Heart right ventricle (tissue), 16 donors: ENCODE measurements around the gene HLA-DRA. TPM values are rescaled to one million over a fixed set of nuclear protein-coding genes. Genes with fewer than 3 reads are reported as not detected.

Experiments used
- ATAC-seq, 8 donors: fragments of 200-7000 bp; cut with Tn5 transposase; one replicate each; pipeline ENCODE4 v1.9.1; 2020; ENCODE audit warnings: mild to moderate bottlenecking in 8 of 8, moderate library complexity in 8 of 8, moderate number of reproducible peaks in 1 of 8
- DNase-seq, 2 donors: peaks; one replicate each; pipeline ENCODE4 v3.0.0-alpha.2; 2020
- H3K27ac ChIP-seq, 10 donors: fragments of 200-600 bp; sonication (generic) in 2 of 10; one replicate each; pipeline versions ENCODE4 v1.5.0 to v1.8.0; 2020 to 2022; ENCODE audit warnings: mild to moderate bottlenecking in 3 of 10
- H3K27me3 ChIP-seq, 7 donors: fragments of 200-600 bp; one replicate each; pipeline ENCODE4 v1.8.0; 2021 to 2022; ENCODE audit warnings: mild to moderate bottlenecking in 2 of 7
- H3K36me3 ChIP-seq, 9 donors: fragments of 200-600 bp; sonication (generic) in 1 of 9; one replicate each; pipeline versions ENCODE4 v1.5.0 to v1.8.0; 2020 to 2022; ENCODE audit warnings: mild to moderate bottlenecking in 2 of 9
- H3K4me1 ChIP-seq, 9 donors: fragments of 200-600 bp; sonication (generic) in 1 of 9; one replicate each; pipeline versions ENCODE4 v1.5.0 to v1.8.0; 2020 to 2022; ENCODE audit warnings: mild to moderate bottlenecking in 4 of 9
- H3K4me3 ChIP-seq, 10 donors: fragments of 200-600 bp; sonication (generic) in 2 of 10; one replicate each; pipeline versions ENCODE4 v1.5.0 to v1.8.0; 2020 to 2022; ENCODE audit warnings: mild to moderate bottlenecking in 7 of 10, moderate library complexity in 2 of 10
- H3K9me3 ChIP-seq, 11 donors: fragments of 200-600 bp in 10 of 11; sonication (generic) in 2 of 11; one replicate each; pipeline versions ENCODE4 v1.5.0 to v1.8.0; 2013 to 2022; ENCODE audit warnings: mild to moderate bottlenecking in 2 of 11, control low read depth in 1 of 11, moderate library complexity in 1 of 11
- WGBS, 2 donors: extraction: QIAGEN DNeasy Blood & Tissue Kit; methylation state at CpG; one replicate each; pipeline ENCODE4 v1.1.7; 2013; ENCODE audit warnings: inconsistent platforms in 1 of 2; 5-methylcytosine and 5-hydroxymethylcytosine counted together
- intact Hi-C, 10 donors: fragments of 100-400 bp; cut with DNase I; formaldehyde crosslinking; loops; one replicate each; pipeline versions ENCODE4 v1.11.1 to v1.14.2; 2022
- polyA plus RNA-seq, 2 donors: library from polyadenylated mRNA; stranded (reverse); fragments of 200-250 nt; gene quantifications; one replicate each; pipeline ENCODE4 v1.2.3, GENCODE V29; 2013
- total RNA-seq, 10 donors: library from RNA; stranded (reverse); fragmentation: NEBNext Ultra II Directional in 3 of 10; extraction: Animal tissue kit (Norgen Biotek cat#: 25700) in 3 of 10; gene quantifications; one replicate each; pipeline versions ENCODE4 v1.2.1 to v1.2.4, GENCODE V29; 2021 to 2023
- TF ChIP-seq, protein P1 (sequence below), 9 donors: fragments of 200-600 bp; sonication (generic) in 2 of 9; IDR thresholded peaks; one replicate each; pipeline versions ENCODE4 v1.5.0 to v1.8.0; 2021 to 2022; ENCODE audit warnings: antibody characterized with exemption in 9 of 9, mild to moderate bottlenecking in 5 of 9, moderate library complexity in 1 of 9
- donor health status: Arrhythmogenic right ventricular cardiomyopathy.
- donor health status: ischemic (EF 13 %, LVEDD 7.1; RV severe dilation, severe dysfunction).
- donor health status: healthy with polysubstance abuse.
- donor health status: DM: no; HTN: yes; CAD: no.
- donor health status: DM: no; HTN: no; CAD: no.
- donor health status: ischemic (EF 25% LVEDD 6.9; RV normal size, moderate dysfunction).
- donor health status: ischemic (EF 25% LVEDD 5.7; RV mildly dilated, moderate dysfunction).
- donor health status: healthy.
- donor health status: DM: yes; HTN: yes; CAD: no.
- donor health status: Ischemic cardiomyopathy.
- donor health status: ischemic (EF 35%, LVEDD 5.7; RV mildly dilated, moderate dysfunction).
- donor health status: nonischemic (EF 11% LVEDD 7.7; RV severe dilation, severe dysfunction).
- donor health status: DM: yes; HTN: yes; CAD: no.
- donor health status: PGD.
- donor health status: ischemic (EF 29% LVEDD 5.4; RV normal size, mild dysfunction).
- donor health status: nonischemic (EF 23%, LVEDD 6.1; RV moderate dilation, normal function).

Gene HLA-DRA
- total and polyA plus RNA-seq, 12 donors, result 32.0 to 846 (median 92.0) TPM

- no peak overlapping the region for H3K27ac ChIP-seq
- H3K27me3 ChIP-seq, result peaks cover 0 to 5% (median 0%) of the 10 kb centered on the region in 7 donors
- TF ChIP-seq, protein P1, sequence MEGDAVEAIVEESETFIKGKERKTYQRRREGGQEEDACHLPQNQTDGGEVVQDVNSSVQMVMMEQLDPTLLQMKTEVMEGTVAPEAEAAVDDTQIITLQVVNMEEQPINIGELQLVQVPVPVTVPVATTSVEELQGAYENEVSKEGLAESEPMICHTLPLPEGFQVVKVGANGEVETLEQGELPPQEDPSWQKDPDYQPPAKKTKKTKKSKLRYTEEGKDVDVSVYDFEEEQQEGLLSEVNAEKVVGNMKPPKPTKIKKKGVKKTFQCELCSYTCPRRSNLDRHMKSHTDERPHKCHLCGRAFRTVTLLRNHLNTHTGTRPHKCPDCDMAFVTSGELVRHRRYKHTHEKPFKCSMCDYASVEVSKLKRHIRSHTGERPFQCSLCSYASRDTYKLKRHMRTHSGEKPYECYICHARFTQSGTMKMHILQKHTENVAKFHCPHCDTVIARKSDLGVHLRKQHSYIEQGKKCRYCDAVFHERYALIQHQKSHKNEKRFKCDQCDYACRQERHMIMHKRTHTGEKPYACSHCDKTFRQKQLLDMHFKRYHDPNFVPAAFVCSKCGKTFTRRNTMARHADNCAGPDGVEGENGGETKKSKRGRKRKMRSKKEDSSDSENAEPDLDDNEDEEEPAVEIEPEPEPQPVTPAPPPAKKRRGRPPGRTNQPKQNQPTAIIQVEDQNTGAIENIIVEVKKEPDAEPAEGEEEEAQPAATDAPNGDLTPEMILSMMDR (IDR thresholded peaks at IDR 0.05), result no peak
- no peaks in the 10 kb centered on the region for H3K36me3 ChIP-seq
- no peak for ATAC-seq
- no peak for DNase-seq
- peaks cover 0 to 19% (median 3%) of the 10 kb centered on the region in 9 donors for H3K4me1 ChIP-seq
- H3K9me3 ChIP-seq, result no peaks in the 10 kb centered on the region
- intact Hi-C loops, result loop anchor here in 2 of 10 donors (10.0 kb wide), 2 partner anchors 141 to 151 kb away; no protein-coding TSS in a partner anchor
- H3K4me3 ChIP-seq, result no peak overlapping the region
- 92 to 95% methylated on average over 10 of the region's 10 CpGs for WGBS, 2 donors
Observed at GRCh38 chr6:32396028-32396427, 43.7 kb upstream of the HLA-DRA start.

DNA sequence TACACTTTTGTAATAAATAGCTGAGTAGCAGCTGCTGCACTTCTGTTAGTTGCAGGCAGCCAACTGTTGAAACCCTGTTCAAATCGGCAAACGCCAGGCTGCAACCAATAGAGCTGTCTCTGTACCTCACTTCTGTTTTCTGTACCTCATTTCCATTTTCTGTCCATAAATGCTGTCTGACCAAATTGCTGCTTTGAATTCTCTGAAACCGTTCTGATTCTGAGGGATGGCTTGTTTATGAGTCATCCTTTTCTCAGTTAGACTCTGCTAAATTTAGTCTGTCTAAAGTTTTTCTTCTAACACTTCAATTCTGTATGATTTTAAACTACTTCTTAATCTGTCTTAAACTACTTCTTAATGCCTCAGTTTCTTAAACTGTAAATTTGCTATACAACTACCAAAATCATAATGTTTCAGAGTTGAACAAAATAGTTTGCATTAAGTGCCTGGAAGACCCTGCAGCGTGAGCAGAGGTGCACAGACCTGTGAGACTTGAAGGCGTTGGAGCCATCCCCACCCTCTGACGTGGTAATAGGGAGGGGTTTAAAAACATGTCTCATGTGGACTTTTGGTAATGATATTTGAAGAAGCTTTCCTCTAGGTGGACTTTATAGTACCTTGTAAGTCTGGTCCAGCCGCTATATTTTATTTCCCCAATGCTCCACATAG lies 42.3 kb upstream of the HLA-DRA start:
- no peaks in the 10 kb centered on the region for H3K36me3 ChIP-seq
- H3K27me3 ChIP-seq, result peaks cover 0 to 5% (median 0%) of the 10 kb centered on the region in 7 donors
- TF ChIP-seq, protein P1 (IDR thresholded peaks at IDR 0.05), result no peak
- DNase-seq, result no peak
- 74 to 80% methylated on average over 7 of the region's 7 CpGs for WGBS, 2 donors
- H3K4me1 ChIP-seq, result peaks cover 0 to 19% (median 3%) of the 10 kb centered on the region in 9 donors
- H3K9me3 ChIP-seq, result no peaks in the 10 kb centered on the region
- H3K4me3 ChIP-seq, result no peak overlapping the region
- ATAC-seq, result no peak
- intact Hi-C loops, result loop anchor here in 2 of 10 donors (10.0 kb wide), 2 partner anchors 143 to 153 kb away; no protein-coding TSS in a partner anchor
- H3K27ac ChIP-seq, result no peak overlapping the region

DNA sequence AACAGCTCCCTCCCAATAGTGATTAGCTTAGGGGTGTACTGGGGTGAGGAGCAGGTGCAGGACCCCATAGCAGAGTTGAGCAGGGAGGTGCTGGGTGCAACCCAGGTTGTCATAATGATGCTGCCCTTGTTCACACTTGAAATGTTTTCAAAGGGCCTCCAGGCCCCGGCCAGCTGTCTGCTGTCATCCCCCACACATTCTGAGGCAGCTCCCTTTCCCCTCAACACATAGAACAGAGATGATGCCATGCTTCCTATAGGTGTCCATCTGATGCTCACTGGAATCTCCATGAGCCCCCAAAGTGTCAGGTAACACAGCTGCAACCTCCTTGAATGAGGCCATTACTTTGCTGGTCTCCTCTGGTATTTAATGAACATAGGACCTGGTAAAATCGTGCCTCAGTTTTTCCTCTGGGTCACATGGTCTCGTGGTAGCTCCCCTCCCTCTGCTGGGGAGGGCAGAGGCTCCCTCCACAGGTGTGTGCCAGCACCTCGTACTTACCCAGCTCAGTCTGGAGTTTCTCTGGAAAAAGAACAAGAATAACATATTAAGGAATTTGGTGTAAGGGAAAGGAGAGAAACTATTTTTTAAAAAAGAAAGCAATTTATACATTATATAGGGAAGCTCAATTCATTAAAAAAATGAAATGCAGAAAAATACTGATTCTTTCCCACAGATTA lies 38.3 kb upstream of the HLA-DRA start:
- Histone ChIP-seq H3K36me3 (no peaks in the 10 kb centered on the region), H3K4me1 (peaks cover 0 to 3% (median 0%) of the 10 kb centered on the region in 9 donors), H3K27ac (no peak overlapping the region), H3K4me3 (no peak overlapping the region), H3K27me3 (peaks cover 0 to 41% (median 30%) of the 10 kb centered on the region in 7 donors), H3K9me3 (no peaks in the 10 kb centered on the region)
- no peak for DNase-seq
- no peak for ATAC-seq
- TF ChIP-seq, protein P1 (IDR thresholded peaks at IDR 0.05), result no peak
- 33 to 37% methylated on average over 4 of the region's 4 CpGs for WGBS, 2 donors
- intact Hi-C loops, result no loop called here

DNA sequence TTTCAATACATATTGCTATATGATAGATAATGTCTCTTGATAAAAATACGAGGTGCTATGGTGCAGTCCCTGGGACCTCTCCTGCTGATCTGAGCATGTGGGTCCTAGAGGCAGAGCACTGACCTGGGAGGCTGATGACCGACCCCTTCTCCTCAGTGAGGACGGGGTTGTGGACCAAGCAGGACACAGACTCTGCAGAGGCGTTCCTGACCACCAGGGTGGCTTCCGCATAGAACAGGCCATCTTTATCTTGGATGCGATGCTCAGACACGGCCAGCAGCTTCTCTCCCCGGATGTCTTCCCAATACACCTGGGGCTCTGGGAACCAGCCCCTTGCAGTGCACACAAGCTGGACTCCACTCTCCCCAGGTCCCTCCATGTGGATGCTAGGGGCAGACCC lies 36.9 kb upstream of the HLA-DRA start:
- Histone ChIP-seq H3K4me1 (peaks cover 0 to 3% (median 0%) of the 10 kb centered on the region in 9 donors), H3K9me3 (no peaks in the 10 kb centered on the region), H3K36me3 (no peaks in the 10 kb centered on the region), H3K4me3 (no peak overlapping the region), H3K27ac (no peak overlapping the region), H3K27me3 (peaks cover 0 to 55% (median 38%) of the 10 kb centered on the region in 7 donors)
- TF ChIP-seq, protein P1 (IDR thresholded peaks at IDR 0.05), result no peak
- DNase-seq, result no peak
- no peak for ATAC-seq
- 56 to 57% methylated on average over 8 of the region's 8 CpGs for WGBS, 2 donors
- intact Hi-C loops, result no loop called here
